Peyer's patch (tissue), 4 donors: ENCODE measurements around the gene PITX2. TPM values are rescaled to one million over a fixed set of nuclear protein-coding genes. Genes with fewer than 3 reads are reported as not detected.
"Not testable (repeated sequence)": the region's sequence is repeated elsewhere in the genome, so short reads cannot be mapped to it uniquely, and the experiment has no call there.

ENCODE experiments used
- DNase-seq, 3 donors: peaks; one replicate each; pipeline ENCODE4 v3.0.0-alpha.2; 2017 to 2019
- H3K27ac ChIP-seq, 4 donors: fragments of 200-600 bp; sonication (generic); one replicate each; pipeline ENCODE4 v1.5.1; 2016 to 2019
- H3K27me3 ChIP-seq, 2 donors: fragments of 200-600 bp; sonication (generic); one replicate each; pipeline ENCODE4 v1.5.1; 2019
- H3K36me3 ChIP-seq, 3 donors: fragments of 200-600 bp; sonication (generic); one replicate each; pipeline ENCODE4 v1.5.1; 2016 to 2019
- H3K4me1 ChIP-seq, 4 donors: fragments of 200-600 bp; sonication (generic); one replicate each; pipeline ENCODE4 v1.5.1; 2016 to 2019
- H3K4me3 ChIP-seq, 4 donors: fragments of 200-600 bp; sonication (generic); 1 replicate in 3 of 4; 2 replicates in 1 of 4; pipeline ENCODE4 v1.5.1; 2016 to 2019; ENCODE audit warnings: mild to moderate bottlenecking in 1 of 4
- H3K9me3 ChIP-seq, 4 donors: fragments of 200-600 bp; sonication (generic); one replicate each; pipeline ENCODE4 v1.5.1; 2016 to 2019; ENCODE audit warnings: mild to moderate bottlenecking in 1 of 4
- POLR2A ChIP-seq, 2 donors: fragments of 450-650 bp; IDR thresholded peaks; one replicate each; pipeline ENCODE4 v1.5.1; 2017; ENCODE audit warnings: antibody characterized with exemption in 2 of 2, mild to moderate bottlenecking in 2 of 2, moderate library complexity in 2 of 2
- total RNA-seq, 4 donors: library from RNA; depleted of rRNA; stranded (reverse); fragments of >200 nt; gene quantifications; one replicate each; pipeline ENCODE4 v1.1.0, GENCODE V29; 2016
- TF ChIP-seq, protein P1 (sequence below), 6 experiments: fragments of 450-650 bp in 4 of 6; fragments of 200-600 bp in 2 of 6; sonication (generic) in 1 of 6; IDR thresholded peaks; one replicate each; pipeline ENCODE4 v1.5.1; 2017 to 2019; ENCODE audit warnings: antibody characterized with exemption in 6 of 6, mild to moderate bottlenecking in 3 of 6, moderate library complexity in 1 of 6

Gene PITX2
- total RNA-seq, 4 donors from 2014 or later = 6.6 to 31.8 (median 24.6) TPM

- H3K4me1 ChIP-seq = no peaks in the 10 kb centered on the region
- H3K27ac ChIP-seq = no peak overlapping the region
- H3K9me3 ChIP-seq = no peaks in the 10 kb centered on the region
- TF ChIP-seq, protein P1, sequence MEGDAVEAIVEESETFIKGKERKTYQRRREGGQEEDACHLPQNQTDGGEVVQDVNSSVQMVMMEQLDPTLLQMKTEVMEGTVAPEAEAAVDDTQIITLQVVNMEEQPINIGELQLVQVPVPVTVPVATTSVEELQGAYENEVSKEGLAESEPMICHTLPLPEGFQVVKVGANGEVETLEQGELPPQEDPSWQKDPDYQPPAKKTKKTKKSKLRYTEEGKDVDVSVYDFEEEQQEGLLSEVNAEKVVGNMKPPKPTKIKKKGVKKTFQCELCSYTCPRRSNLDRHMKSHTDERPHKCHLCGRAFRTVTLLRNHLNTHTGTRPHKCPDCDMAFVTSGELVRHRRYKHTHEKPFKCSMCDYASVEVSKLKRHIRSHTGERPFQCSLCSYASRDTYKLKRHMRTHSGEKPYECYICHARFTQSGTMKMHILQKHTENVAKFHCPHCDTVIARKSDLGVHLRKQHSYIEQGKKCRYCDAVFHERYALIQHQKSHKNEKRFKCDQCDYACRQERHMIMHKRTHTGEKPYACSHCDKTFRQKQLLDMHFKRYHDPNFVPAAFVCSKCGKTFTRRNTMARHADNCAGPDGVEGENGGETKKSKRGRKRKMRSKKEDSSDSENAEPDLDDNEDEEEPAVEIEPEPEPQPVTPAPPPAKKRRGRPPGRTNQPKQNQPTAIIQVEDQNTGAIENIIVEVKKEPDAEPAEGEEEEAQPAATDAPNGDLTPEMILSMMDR (IDR thresholded peaks at IDR 0.05) = peak in 3 of 6 experiments; percentile 64 to 70 (median 66)
- TF ChIP-seq POLR2A (IDR thresholded peaks at IDR 0.05) = no peak
- no peaks in the 10 kb centered on the region for H3K27me3 ChIP-seq
- DNase-seq = no peak
- H3K4me3 ChIP-seq = peak overlapping the region in 2 of 4 donors; percentile 10 to 28
- no peaks in the 10 kb centered on the region for H3K36me3 ChIP-seq
Measured at GRCh38 chr4:110586131-110586850, 36.6 kb downstream of the PITX2 start.

DNA sequence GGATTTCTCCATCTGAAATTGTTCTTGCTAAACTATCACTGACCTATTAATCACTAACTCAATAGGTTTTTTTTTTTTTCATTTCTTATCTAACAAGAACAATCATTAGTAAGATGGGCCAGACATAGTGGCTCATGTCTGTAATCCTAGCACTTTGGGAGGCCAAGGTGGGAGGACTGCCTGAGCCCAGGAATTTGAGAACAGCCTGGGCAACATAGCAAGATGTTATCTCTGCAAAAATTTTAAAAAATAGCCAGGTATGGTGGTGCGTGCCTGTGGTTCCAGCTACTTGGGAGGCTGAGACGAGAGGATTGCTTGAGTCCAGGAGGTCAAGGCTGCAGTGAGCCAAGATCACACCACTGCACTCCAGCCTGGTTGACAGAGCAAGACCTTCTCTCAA lies 46.2 kb downstream of the PITX2 start:
- not testable (repeated sequence) for H3K4me1 ChIP-seq, H3K27ac ChIP-seq, H3K9me3 ChIP-seq, H3K36me3 ChIP-seq, H3K27me3 ChIP-seq, H3K4me3 ChIP-seq, DNase-seq

Other genes with a start within 250 kb of the PITX2 start
- gene ENPEP, start 146.9 kb downstream of the PITX2 start, total RNA-seq = 100 to 1,000 TPM in 3 of 4 donors, 10 to 100 TPM in 1; 27.2 to 751 (median 412) TPM